ENCODE data around the gene ARMS2.

GRCh38 chr10:122421742-122422141 lies 32.7 kb upstream of the ARMS2 start:
- TF ChIP-seq CTCF (IDR thresholded peaks at IDR 0.05) (no peak), POLR2AphosphoS5 (IDR thresholded peaks at IDR 0.05) (no peak), POLR2A (IDR thresholded peaks at IDR 0.05) (no peak)

All from stomach (tissue), 4 donors.